BJ (cell line): ENCODE measurements around the gene SORCS3. TPM values are rescaled to one million over a fixed set of nuclear protein-coding genes. Genes with fewer than 3 reads are reported as not detected.

Experiments used
- CTCF ChIA-PET: fragments of 350-600 bp; formaldehyde crosslinking; extraction: SDS; loops from one replicate; lab custom pipeline; 2021; ENCODE audit warnings: antibody characterized with exemption, inconsistent platforms; lab: Yijun Ruan, JAX
- POLR2A ChIA-PET: fragments of 300-600 bp; sonication (Branson Sonifier 250); formaldehyde crosslinking; extraction: SDS; loops from one replicate; lab custom pipeline; 2021; ENCODE audit warnings: antibody characterized with exemption; lab: Charles Lee
- DNase-seq: peaks from one replicate; pipeline ENCODE4 v3.0.0-alpha.2; 2011; ENCODE audit warnings: low read depth
- H3K27me3 ChIP-seq: 2 replicates; pipeline ENCODE4 v1.6.0; 2011; ENCODE audit warnings: low read length; ENCODE audit not compliant: control insufficient read depth, insufficient read depth
- H3K36me3 ChIP-seq: 2 replicates; pipeline ENCODE4 v1.5.1; 2011; ENCODE audit warnings: low read length; ENCODE audit not compliant: control insufficient read depth, insufficient read depth
- H3K4me3 ChIP-seq: 2 replicates; pipeline ENCODE4 v1.5.1; 2011; ENCODE audit warnings: low read depth, mild to moderate bottlenecking, control low read depth, low read length
- CTCF ChIP-seq: IDR thresholded peaks from 2 replicates; pipeline ENCODE4 v1.5.1; 2011; ENCODE audit warnings: low read depth, mild to moderate bottlenecking, control low read depth, inconsistent platforms, low read length, moderate library complexity; ENCODE audit not compliant: insufficient read depth
- polyA plus RNA-seq: library from polyadenylated mRNA; depleted of rRNA; stranded (reverse); fragments of >200 nt; gene quantifications from 2 replicates; pipeline ENCODE4 v1.2.3, GENCODE V29; 2011

SORCS3 gene
- polyA plus RNA-seq, 1 experiment, result not detected

GRCh38 chr10:104639590-104640338, 1.3 kb upstream of the SORCS3 start:
- no peak overlapping the region for H3K4me3 ChIP-seq
- POLR2A ChIA-PET, result no interaction called here
- no peak for TF ChIP-seq CTCF
- no peak for DNase-seq
- H3K27me3 ChIP-seq, result peaks cover 36% of the 10 kb centered on the region
- H3K36me3 ChIP-seq, result no peaks in the 10 kb centered on the region
- CTCF ChIA-PET, result no interaction called here

- POLR2A ChIA-PET, result no interaction called here
- TF ChIP-seq CTCF, result no peak
- H3K36me3 ChIP-seq, result no peaks in the 10 kb centered on the region
- H3K4me3 ChIP-seq, result no peak overlapping the region
- H3K27me3 ChIP-seq, result peaks cover 36% of the 10 kb centered on the region
- no peak for DNase-seq
- CTCF ChIA-PET, result interaction anchor here (0.9 kb wide), 1 partner anchor 18 kb away, joined by 3 read pairs; no protein-coding TSS in a partner anchor
These were observed 527 bp upstream of the SORCS3 start for GRCh38 chr10:104640339-104641186.

- DNase-seq, result no peak
- ChIA-PET CTCF (no interaction called here), POLR2A (no interaction called here)
- Histone ChIP-seq H3K4me3 (no peak overlapping the region; the same call in 1 of the 2 replicates), H3K27me3 (peaks cover 36% of the 10 kb centered on the region), H3K36me3 (no peaks in the 10 kb centered on the region)
- no peak for TF ChIP-seq CTCF
These were observed 1.0 kb downstream of the SORCS3 start for GRCh38 chr10:104641937-104642657.

- CTCF ChIA-PET, result no interaction called here
- DNase-seq, result no peak
- POLR2A ChIA-PET, result no interaction called here
- H3K36me3 ChIP-seq, result no peaks in the 10 kb centered on the region
- peak; percentile 39 for TF ChIP-seq CTCF
- H3K4me3 ChIP-seq, result no peak overlapping the region; the same call in 1 of the 2 replicates
- peaks cover 36% of the 10 kb centered on the region for H3K27me3 ChIP-seq
These were observed 1.7 kb downstream of the SORCS3 start for GRCh38 chr10:104642658-104643302.
